ENCODE measurements around the gene CASZ1.

CASZ1 gene

DNA sequence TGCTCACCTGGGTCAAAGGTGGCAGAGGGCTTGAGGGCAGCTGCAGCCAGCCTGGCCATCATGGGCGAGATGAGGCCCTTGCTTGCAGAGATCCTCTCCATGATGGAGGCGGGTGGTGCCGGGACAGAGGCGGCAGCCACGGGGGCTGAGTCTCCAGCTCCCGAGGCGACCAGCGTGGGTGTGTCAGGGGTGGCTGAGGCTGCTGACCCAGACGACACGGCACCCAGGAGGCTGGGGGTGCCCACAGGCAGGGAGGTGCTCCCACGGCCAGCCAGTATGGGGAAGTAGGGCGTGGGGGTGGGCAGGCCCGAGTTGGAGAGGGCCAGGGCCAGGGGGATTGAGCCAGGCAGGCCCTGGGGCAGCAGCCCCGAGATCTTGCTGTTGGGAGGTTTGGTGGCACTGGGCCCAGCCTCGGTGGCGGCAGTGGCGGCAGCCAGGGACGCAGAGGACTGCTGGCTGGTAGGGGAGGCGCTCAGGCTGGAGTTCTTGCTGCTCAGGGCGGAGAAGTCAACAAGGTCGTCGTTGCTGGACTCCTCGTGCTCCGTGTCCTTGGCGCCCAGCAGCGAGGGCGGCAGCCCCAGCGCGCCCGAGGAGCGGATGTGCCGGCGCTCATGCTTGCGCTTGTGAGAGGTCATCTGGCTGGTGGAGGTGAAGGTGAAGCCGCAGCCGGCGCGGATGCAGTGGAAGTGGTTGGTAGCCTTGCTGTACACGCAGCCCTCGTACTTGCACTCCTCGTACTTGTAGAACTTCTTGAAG, 142.9 kb downstream of the CASZ1 start:
- TF ChIP-seq, protein P1, sequence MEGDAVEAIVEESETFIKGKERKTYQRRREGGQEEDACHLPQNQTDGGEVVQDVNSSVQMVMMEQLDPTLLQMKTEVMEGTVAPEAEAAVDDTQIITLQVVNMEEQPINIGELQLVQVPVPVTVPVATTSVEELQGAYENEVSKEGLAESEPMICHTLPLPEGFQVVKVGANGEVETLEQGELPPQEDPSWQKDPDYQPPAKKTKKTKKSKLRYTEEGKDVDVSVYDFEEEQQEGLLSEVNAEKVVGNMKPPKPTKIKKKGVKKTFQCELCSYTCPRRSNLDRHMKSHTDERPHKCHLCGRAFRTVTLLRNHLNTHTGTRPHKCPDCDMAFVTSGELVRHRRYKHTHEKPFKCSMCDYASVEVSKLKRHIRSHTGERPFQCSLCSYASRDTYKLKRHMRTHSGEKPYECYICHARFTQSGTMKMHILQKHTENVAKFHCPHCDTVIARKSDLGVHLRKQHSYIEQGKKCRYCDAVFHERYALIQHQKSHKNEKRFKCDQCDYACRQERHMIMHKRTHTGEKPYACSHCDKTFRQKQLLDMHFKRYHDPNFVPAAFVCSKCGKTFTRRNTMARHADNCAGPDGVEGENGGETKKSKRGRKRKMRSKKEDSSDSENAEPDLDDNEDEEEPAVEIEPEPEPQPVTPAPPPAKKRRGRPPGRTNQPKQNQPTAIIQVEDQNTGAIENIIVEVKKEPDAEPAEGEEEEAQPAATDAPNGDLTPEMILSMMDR (IDR thresholded peaks at IDR 0.05; ENCODE audit: extremely low read depth, missing control alignments): no peak
- DNase-seq (ENCODE audit: low spot score): no peak

DNA sequence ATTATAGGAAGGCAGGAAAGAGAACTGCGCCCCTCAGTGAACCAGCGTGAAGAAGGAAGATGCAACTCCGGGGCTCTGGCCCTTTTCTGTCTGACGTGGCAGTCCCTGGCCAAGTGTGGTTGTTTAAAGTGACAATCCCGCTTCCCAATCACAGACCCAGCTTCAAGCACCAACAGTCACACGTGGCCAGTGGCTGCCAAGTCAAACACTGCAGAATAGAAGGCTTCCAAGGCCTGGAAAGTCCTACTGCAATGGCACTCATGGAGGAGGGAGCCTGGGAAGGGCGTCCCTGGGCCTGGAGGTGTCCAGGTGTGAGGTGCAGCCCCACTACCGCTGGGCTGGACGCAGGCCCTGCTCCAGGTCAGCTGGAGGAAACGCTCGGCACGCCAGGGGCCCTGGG, 143.8 kb downstream of the CASZ1 start:
- TF ChIP-seq, protein P1 (IDR thresholded peaks at IDR 0.05; ENCODE audit: extremely low read depth, missing control alignments): no peak
- DNase-seq (ENCODE audit: low spot score): no peak

DNA sequence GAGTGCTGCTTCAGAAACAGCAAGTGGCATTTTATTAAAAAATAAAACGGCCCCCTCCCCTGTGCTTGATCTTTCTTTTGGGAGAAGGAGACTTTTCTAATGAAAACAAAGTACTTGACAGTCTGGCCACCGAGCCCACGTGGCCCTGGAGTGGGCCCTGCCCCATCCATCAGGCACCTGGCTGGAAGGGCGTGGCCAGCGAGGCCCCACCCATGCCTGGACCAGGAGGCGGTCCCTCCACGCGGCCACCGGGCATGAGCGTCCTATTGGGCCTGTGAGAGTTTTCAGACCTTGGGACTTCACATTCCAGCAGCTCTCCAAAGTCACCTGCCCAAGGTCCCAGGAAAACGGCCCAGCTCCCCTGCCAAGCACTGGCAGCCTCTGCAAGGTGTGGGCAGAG, 144.7 kb downstream of the CASZ1 start:
- TF ChIP-seq, protein P1 (IDR thresholded peaks at IDR 0.05; ENCODE audit: extremely low read depth, missing control alignments): no peak
- no peak for DNase-seq (ENCODE audit: low spot score)

DNA sequence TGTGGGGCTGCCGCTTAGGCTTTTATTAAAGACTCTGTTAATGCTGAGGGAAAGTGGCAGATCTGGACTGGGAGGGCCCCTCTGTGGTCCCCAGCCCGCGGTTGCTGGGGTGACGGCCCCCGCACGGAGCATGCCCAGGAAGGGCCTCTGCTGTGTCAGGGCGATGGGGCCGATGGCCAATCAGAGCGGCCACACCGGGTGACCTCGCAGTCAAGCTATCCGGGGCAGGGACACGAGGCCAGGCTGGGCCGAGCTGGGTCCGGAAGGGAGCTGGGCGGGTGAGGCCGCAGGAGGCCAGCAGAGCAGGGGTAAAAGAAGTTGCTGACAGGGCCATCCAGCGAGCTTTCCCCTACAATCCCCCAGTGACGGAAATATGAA, 145.1 kb downstream of the CASZ1 start:
- no peak for DNase-seq (ENCODE audit: low spot score)
- TF ChIP-seq, protein P1 (IDR thresholded peaks at IDR 0.05; ENCODE audit: extremely low read depth, missing control alignments): no peak

DNA sequence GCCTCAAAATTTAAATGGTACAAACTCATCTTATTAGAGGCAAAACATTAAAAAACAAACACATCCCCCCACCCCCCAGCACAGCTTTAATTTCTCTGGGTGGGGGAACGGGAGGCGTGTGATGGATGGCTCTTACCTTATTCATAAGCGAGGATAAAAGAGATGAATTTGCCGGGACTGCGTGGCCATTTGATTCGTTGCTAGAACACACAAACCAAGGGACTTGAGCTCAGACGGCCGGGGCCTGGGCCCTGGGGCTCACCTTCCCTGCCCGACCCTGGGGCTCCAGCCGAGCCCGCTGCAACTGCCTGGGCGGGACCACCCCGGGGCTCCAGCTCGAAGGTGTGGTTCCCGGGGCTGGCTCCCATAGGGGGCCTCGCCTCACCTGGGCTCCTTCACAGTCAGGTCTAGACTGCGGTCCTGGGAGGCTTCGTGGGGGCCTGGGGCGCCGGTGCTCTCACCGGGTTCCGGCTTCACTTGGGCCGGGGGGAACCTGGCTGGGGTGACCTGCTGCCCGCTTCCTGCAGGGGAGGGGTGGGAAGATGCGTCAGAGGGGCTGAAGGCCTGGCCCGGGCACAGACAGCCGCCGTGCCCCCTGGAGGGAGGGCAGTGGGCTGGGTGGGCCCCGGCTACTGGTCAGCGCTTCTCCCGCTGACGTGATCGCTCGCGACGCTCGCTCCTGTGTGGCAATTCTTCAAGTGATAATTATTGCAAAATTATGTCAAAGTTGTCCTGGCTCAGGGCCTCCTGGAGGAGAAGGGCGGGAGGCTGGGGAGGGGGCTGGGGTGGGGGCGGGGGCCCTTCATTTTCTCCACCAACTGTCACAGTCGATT, 145.7 kb downstream of the CASZ1 start:
- DNase-seq (ENCODE audit: low spot score): no peak
- TF ChIP-seq, protein P1 (IDR thresholded peaks at IDR 0.05; ENCODE audit: extremely low read depth, missing control alignments): no peak

DNA sequence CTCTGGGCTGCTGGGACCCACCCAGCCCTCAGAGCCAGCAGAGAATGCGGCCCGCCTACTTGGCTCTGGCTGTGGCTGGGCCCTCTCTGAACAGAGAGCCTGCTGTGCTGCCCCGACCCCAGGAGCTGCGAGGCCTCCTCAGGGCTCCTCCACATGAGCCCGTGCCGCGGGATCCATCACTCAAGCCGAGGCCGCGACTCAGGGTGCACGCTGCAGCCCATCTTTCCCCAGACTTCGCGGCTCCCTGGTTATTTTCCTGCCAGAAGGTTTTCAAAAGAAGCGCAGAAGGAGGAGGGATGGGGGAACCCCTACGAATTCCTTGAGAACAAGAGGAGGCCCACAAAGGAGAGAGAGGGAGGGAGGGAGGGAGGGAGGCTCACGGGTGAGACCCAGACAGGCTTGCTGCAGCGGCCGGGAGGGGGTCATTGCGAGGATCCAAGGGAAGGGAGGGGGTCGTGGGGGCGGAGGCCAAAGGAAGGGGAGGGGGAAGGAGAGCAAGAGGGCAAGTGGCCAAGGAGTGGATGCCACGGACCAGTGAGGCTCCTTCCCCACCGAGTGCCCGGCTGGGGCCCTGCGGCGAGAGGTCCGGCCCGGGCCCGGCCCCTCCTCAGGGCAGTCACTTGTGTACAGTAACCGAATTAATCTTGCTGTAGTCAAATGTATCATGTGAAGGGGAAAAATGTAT, 146.8 kb downstream of the CASZ1 start:
- DNase-seq (ENCODE audit: low spot score): no peak
- TF ChIP-seq, protein P1 (IDR thresholded peaks at IDR 0.05; ENCODE audit: extremely low read depth, missing control alignments): no peak
